Adrenal gland (tissue), 12 donors: ENCODE measurements around the gene SLC27A2. TPM values are rescaled to one million over a fixed set of nuclear protein-coding genes. Genes with fewer than 3 reads are reported as not detected.

ENCODE experiments used
- DNase-seq, 7 donors: peaks; one replicate each; pipeline ENCODE4 v3.0.0-alpha.2; 2019 to 2020
- H3K27ac ChIP-seq, 5 donors: fragments of 200-600 bp; sonication (generic) in 4 of 5; 1 replicate in 3 of 5; 2 replicates in 2 of 5; pipeline versions ENCODE4 v1.5.1 to v1.8.0; 2016 to 2020; ENCODE audit warnings: mild to moderate bottlenecking in 1 of 5
- H3K27me3 ChIP-seq: fragments of 200-600 bp; 2 replicates; pipeline ENCODE4 v1.8.0; 2021
- H3K36me3 ChIP-seq, 2 donors: fragments of 200-600 bp; replicated peaks in 1 of 2; 1 replicate in 1 of 2; 2 replicates in 1 of 2; pipeline versions ENCODE4 v1.5.1 to v1.8.0; 2018 to 2022
- H3K4me1 ChIP-seq, 2 donors: fragments of 200-600 bp; replicated peaks in 1 of 2; 1 replicate in 1 of 2; 2 replicates in 1 of 2; pipeline versions ENCODE4 v1.5.1 to v1.8.0; 2018 to 2021
- H3K4me3 ChIP-seq, 4 donors: fragments of 200-600 bp; sonication (generic) in 3 of 4; one replicate each; pipeline ENCODE4 v1.5.1; 2016 to 2018
- H3K9me3 ChIP-seq, 3 donors: fragments of 200-600 bp; sonication (generic) in 1 of 3; replicated peaks in 1 of 3; 1 replicate in 2 of 3; 2 replicates in 1 of 3; pipeline versions ENCODE4 v1.5.1 to v1.8.0; 2016 to 2021
- POLR2A ChIP-seq, 2 donors: fragments of 450-650 bp; IDR thresholded peaks; one replicate each; pipeline ENCODE4 v1.6.1; 2017; ENCODE audit warnings: antibody characterized with exemption in 2 of 2, mild to moderate bottlenecking in 2 of 2, moderate library complexity in 1 of 2
- WGBS, 4 donors: extraction: QIAGEN DNeasy Blood & Tissue Kit in 2 of 4; methylation state at CpG; one replicate each; pipeline versions ENCODE4 v1.1.5 to v1.1.7; 2013 to 2017; 5-methylcytosine and 5-hydroxymethylcytosine counted together
- intact Hi-C, 2 donors: fragments of 100-400 bp; cut with DNase I; formaldehyde crosslinking; loops; one replicate each; pipeline versions ENCODE4 v1.14.1 to v1.15.0; 2022 to 2023
- polyA plus RNA-seq, 3 donors: library from polyadenylated mRNA; stranded (reverse); fragments of 200-250 nt in 2 of 3; fragments of 350-450 nt in 1 of 3; fragmentation: Illumina TruSeq in 1 of 3; extraction: RNeasy Lipid Tissue Mini Kit (QIAGEN cat#74804) in 1 of 3; gene quantifications; one replicate each; pipeline ENCODE4 v1.2.3, GENCODE V29; 2013 to 2014
- total RNA-seq, 9 donors: library from RNA; depleted of rRNA in 4 of 9; stranded (reverse); fragments of >200 nt in 4 of 9; fragments of 120-200 nt in 1 of 9; fragmentation: NEBNext Ultra II Directional in 1 of 9; extraction: Animal tissue kit (Norgen Biotek cat#: 25700) in 1 of 9; gene quantifications; one replicate each; pipeline versions ENCODE4 v1.1.0 to v1.2.4, GENCODE V29; 2013 to 2023
- TF ChIP-seq, protein P1 (sequence below), 6 experiments: fragments of 450-650 bp in 4 of 6; fragments of 200-600 bp in 2 of 6; sonication (generic) in 1 of 6; IDR thresholded peaks; 1 replicate in 5 of 6; 2 replicates in 1 of 6; pipeline versions ENCODE4 v1.5.1 to v1.8.0; 2016 to 2021; ENCODE audit warnings: antibody characterized with exemption in 6 of 6, mild to moderate bottlenecking in 2 of 6, moderate library complexity in 1 of 6
- donor health status: healthy with polysubstance abuse.
- donor health status: Bipolar disorder and iron deficiency.
- donor health status: DM: yes; HTN: yes; CAD: no.
- donor health status: DM: no; HTN: no; CAD: no.
- donor health status: DM: no; HTN: no; CAD: no.
- donor health status: DM: yes; HTN: yes; CAD: no.

SLC27A2 gene
- total and polyA plus RNA-seq, 12 donors: 0.22 to 49.5 (median 22.5) TPM

DNA sequence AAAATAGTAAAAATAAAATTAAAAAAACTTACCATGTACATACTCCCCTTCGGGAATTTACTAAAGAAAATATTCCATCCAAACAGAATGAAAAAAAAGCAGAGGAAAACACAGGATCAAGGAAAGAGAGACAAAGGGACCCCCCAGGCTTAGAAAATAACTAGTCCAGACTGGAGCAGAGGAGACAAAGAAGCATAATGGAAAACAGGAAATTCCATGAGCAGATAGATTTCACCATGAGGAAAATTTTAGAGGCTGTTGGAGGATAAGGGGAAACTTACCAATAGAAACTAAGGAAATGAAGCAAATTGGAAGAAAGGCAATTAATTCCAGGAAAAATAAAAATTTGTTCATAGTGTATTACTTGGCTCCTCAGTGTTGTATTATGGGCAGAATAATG is 36.7 kb downstream of the SLC27A2 start:
- no peaks in the 10 kb centered on the region for H3K9me3 ChIP-seq
- H3K4me3 ChIP-seq: no peak overlapping the region
- WGBS, 4 donors: 71 to 85% (median 82%) methylated on average over 1 of the region's 1 CpG
- TF ChIP-seq POLR2A (IDR thresholded peaks at IDR 0.05): no peak
- TF ChIP-seq, protein P1, sequence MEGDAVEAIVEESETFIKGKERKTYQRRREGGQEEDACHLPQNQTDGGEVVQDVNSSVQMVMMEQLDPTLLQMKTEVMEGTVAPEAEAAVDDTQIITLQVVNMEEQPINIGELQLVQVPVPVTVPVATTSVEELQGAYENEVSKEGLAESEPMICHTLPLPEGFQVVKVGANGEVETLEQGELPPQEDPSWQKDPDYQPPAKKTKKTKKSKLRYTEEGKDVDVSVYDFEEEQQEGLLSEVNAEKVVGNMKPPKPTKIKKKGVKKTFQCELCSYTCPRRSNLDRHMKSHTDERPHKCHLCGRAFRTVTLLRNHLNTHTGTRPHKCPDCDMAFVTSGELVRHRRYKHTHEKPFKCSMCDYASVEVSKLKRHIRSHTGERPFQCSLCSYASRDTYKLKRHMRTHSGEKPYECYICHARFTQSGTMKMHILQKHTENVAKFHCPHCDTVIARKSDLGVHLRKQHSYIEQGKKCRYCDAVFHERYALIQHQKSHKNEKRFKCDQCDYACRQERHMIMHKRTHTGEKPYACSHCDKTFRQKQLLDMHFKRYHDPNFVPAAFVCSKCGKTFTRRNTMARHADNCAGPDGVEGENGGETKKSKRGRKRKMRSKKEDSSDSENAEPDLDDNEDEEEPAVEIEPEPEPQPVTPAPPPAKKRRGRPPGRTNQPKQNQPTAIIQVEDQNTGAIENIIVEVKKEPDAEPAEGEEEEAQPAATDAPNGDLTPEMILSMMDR (IDR thresholded peaks at IDR 0.05): no peak
- no peaks in the 10 kb centered on the region for H3K4me1 ChIP-seq
- intact Hi-C loops: no loop called here
- H3K27me3 ChIP-seq: no peaks in the 10 kb centered on the region
- no peaks in the 10 kb centered on the region for H3K36me3 ChIP-seq
- no peak for DNase-seq
- no peak overlapping the region for H3K27ac ChIP-seq

DNA sequence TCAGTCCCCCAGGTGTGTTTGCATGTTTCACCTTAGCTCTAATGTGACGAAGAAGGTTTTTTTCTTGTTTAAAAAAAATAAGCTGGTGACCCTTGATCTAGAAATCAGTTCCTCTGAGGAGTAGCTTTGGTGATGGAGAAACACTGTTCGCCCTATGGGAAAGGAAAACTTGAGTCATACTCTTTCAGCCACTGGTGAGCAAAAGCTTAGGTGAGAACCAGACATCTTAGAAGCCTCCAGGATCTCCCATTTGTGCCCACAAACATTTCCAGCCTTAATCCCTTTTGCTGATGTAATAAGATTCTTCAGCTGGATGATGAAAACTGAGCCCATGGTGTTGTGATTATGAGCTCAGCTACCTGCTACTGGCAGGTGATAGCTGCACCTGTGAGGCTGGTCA is 37.8 kb downstream of the SLC27A2 start:
- intact Hi-C loops: no loop called here
- TF ChIP-seq, protein P1 (IDR thresholded peaks at IDR 0.05): no peak
- no peak for TF ChIP-seq POLR2A (IDR thresholded peaks at IDR 0.05)
- Histone ChIP-seq H3K4me1 (no peaks in the 10 kb centered on the region), H3K4me3 (no peak overlapping the region), H3K36me3 (no peaks in the 10 kb centered on the region), H3K27ac (no peak overlapping the region), H3K9me3 (no peaks in the 10 kb centered on the region), H3K27me3 (no peaks in the 10 kb centered on the region)
- 77 to 94% (median 90%) methylated on average over 2 of the region's 2 CpGs for WGBS, 4 donors
- DNase-seq: no peak

DNA sequence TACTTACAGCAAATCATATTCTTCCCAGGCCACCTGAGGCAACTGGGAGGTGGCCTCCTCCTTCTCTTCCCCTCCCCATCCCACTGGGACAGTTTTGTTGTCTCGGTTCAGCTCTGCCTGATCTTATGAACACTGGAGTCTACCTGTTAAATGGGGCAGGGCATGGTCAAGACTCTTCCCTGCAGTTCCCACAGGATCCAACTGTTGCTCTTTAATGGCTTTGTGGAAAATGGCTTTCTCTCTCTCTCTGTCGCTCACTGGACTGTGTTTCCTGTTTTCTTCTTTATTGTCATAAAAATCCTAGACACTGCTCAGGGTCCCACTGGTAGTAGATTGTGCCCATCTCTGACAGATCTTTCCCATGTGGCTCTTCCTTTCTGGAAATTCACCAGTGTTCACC is 40.2 kb downstream of the SLC27A2 start:
- intact Hi-C loops: no loop called here
- TF ChIP-seq, protein P1 (IDR thresholded peaks at IDR 0.05): no peak
- TF ChIP-seq POLR2A (IDR thresholded peaks at IDR 0.05): no peak

DNA sequence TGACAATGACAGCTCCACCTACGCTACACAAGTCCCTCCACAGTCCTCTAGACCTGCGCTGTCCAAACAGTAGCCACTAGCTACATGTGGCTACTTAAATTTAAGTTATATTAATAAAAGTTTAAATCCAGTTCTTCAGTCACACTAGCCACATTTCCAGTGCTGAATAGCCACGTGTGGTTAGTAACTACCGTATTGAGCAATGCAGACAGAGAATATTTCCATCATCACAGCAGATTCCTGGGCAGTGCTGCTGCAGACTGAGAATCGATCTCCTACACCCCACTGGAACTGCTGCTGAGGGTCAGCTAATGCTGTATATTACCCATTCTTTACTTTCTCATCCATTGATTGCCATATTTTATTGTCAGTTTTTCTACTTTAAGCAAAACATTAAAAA is 42.6 kb downstream of the SLC27A2 start:
- TF ChIP-seq, protein P1 (IDR thresholded peaks at IDR 0.05): no peak
- no peak for DNase-seq

More for the DNA sequence above, 40.2 kb downstream of the SLC27A2 start:
- Histone ChIP-seq H3K4me3 (no peak overlapping the region), H3K27me3 (no peaks in the 10 kb centered on the region), H3K9me3 (no peaks in the 10 kb centered on the region), H3K36me3 (no peaks in the 10 kb centered on the region), H3K4me1 (no peaks in the 10 kb centered on the region), H3K27ac (no peak overlapping the region)
- WGBS, 4 donors: 71 to 91% (median 77%) methylated on average over 2 of the region's 2 CpGs
- no peak for DNase-seq

More for the DNA sequence above, 42.6 kb downstream of the SLC27A2 start:
- H3K4me3 ChIP-seq: no peak overlapping the region
- no peaks in the 10 kb centered on the region for H3K36me3 ChIP-seq
- no peaks in the 10 kb centered on the region for H3K9me3 ChIP-seq
- intact Hi-C loops: no loop called here
- no peaks in the 10 kb centered on the region for H3K27me3 ChIP-seq
- no peak overlapping the region for H3K27ac ChIP-seq
- H3K4me1 ChIP-seq: no peaks in the 10 kb centered on the region
- WGBS, 4 donors: 76 to 79% (median 78%) methylated on average over 5 of the region's 5 CpGs
